H7 (cell line): ENCODE results near the gene THOC5. TPM values are rescaled to one million over a fixed set of nuclear protein-coding genes. Genes with fewer than 3 reads are reported as not detected.
A peak's percentile ranks its signal among the peaks of the same experiment; 100 is the strongest.
"Not testable (repeated sequence)": the region's sequence is repeated elsewhere in the genome, so short reads cannot be mapped to it uniquely, and the experiment has no call there.

ENCODE experiments used
- DNase-seq: peaks from one replicate; pipeline ENCODE4 v3.0.0; 2012
- H3K27me3 ChIP-seq: 2 replicates; pipeline ENCODE4 v1.6.0; 2011; ENCODE audit warnings: mild to moderate bottlenecking, low read length; ENCODE audit not compliant: control insufficient read depth, insufficient read depth
- H3K36me3 ChIP-seq: replicated peaks from 2 replicates; pipeline ENCODE4 v1.5.1; 2011; ENCODE audit warnings: low read length; ENCODE audit not compliant: control insufficient read depth, insufficient read depth
- H3K4me3 ChIP-seq: 2 replicates; pipeline ENCODE4 v1.5.1; 2011; ENCODE audit warnings: low read depth, mild to moderate bottlenecking, control low read depth, low read length, moderate library complexity; ENCODE audit not compliant: insufficient read depth
- total RNA-seq: library from RNA; depleted of rRNA; stranded (reverse); fragments of >200 nt; shearing (Covaris generic); gene quantifications from 2 replicates; pipeline ENCODE4 v1.2.3, GENCODE V29; 2014

THOC5 gene
- total RNA-seq, 1 experiment from 2014 or later, result 58.1 TPM

DNA sequence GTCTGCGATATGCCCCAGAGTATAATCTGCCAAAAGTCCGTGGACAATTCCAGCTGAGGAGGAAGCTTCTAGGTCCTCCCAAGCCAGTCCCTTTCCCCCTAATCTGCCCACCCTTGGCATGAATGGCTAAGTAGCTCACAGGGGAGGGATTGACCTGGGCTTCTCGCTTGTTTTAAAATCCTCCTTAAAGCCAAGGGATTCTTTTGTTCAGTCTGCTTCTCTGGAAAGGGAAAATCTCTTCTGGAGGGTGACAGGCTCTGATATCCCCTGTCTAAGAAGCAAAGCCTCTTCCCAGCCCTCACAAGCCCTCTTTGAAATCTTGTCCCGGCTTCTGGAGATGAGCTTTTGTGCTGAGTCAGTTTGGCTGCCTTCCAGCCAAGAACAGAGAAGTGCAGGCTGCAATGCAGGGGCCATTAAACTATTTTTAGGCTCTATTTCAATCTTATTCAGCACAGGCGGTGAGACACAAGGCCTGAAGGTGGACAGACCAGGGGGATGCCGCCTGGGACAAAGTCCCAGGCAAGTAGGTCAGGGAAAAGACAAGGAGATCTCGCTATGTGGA lies 49.7 kb downstream of the THOC5 start:
- no peak for DNase-seq
- Histone ChIP-seq H3K36me3 (peaks cover 6% of the 10 kb centered on the region), H3K27me3 (no peaks in the 10 kb centered on the region), H3K4me3 (no peak overlapping the region)

DNA sequence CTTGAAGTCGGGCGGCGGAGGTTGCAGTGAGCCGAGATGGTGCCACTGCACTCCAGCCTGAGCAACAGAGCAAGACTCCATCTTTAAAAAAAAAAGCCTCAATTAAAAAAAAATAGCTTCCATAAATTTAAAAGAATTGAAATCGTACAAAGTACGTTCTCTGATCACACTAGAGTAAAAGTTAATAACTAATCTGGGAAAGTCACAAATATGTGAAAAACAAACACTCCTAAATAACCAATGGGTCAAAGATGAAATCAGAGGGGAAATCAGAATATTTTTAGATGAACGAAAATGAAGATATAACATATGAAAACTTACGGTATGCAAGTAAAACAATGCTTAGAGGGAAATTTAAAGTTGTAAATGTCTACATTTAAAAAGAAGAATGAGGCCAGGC lies 53.7 kb downstream of the THOC5 start:
- no peak for DNase-seq
- Histone ChIP-seq H3K4me3 (no peak overlapping the region), H3K36me3 (no peaks in the 10 kb centered on the region; the same call in 1 of the 2 replicates), H3K27me3 (no peaks in the 10 kb centered on the region)

DNA sequence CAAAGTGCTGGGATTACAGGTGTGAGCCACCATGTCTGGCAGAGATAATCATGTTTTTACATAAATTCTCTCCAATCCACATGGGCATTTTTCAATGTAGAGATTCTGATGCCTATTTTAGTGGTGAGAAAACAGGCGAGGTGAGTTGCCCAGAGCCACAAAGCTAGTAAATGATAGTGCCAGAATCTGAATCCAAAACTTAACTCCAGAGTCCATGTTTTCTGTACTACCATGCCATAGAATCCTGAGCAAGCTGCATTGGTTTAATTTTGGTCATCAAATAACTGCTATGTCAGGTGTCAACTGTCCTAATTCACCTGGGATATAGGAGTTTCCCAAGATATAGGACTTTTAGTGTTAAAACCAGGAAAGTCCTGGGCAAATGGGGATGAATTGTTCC lies 59.9 kb downstream of the THOC5 start:
- no peak for DNase-seq
- H3K4me3 ChIP-seq, result no peak overlapping the region
- H3K27me3 ChIP-seq, result no peaks in the 10 kb centered on the region
- peaks cover 2% of the 10 kb centered on the region for H3K36me3 ChIP-seq

DNA sequence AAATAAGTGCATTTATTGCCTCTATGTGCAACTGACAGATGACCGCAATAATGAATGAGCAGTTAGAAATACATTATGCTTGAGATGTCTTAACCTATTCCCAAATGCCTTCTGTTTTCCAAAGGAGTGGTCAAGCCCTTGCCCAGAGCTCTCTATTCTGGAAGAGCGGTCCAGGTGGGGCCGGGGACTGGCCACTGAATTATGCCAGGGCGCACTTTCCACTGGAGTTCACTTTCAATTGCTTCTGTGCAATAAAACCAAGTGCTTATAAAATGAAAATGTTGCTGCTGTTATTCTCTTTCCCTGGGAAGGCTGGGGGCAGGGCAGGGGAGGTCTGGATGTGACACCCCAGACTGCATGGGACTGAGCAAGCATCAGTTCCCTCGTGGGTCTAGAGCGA lies 62.5 kb downstream of the THOC5 start:
- DNase-seq, result no peak
- H3K4me3 ChIP-seq, result no peak overlapping the region
- H3K36me3 ChIP-seq, result peaks cover 7% of the 10 kb centered on the region
- H3K27me3 ChIP-seq, result no peaks in the 10 kb centered on the region

DNA sequence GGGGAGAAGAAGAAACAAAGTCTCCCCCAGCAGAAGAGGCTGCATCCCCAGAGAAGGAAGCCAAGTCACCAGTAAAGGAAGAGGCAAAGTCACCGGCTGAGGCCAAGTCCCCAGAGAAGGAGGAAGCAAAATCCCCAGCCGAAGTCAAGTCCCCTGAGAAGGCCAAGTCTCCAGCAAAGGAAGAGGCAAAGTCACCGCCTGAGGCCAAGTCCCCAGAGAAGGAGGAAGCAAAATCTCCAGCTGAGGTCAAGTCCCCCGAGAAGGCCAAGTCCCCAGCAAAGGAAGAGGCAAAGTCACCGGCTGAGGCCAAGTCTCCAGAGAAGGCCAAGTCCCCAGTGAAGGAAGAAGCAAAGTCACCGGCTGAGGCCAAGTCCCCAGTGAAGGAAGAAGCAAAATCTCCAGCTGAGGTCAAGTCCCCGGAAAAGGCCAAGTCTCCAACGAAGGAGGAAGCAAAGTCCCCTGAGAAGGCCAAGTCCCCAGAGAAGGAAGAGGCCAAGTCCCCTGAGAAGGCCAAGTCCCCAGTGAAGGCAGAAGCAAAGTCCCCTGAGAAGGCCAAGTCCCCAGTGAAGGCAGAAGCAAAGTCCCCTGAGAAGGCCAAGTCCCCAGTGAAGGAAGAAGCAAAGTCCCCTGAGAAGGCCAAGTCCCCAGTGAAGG lies 64.3 kb downstream of the THOC5 start:
- not testable (repeated sequence) for H3K27me3 ChIP-seq, H3K4me3 ChIP-seq, DNase-seq
- peaks cover 11% of the 10 kb centered on the region for H3K36me3 ChIP-seq

DNA sequence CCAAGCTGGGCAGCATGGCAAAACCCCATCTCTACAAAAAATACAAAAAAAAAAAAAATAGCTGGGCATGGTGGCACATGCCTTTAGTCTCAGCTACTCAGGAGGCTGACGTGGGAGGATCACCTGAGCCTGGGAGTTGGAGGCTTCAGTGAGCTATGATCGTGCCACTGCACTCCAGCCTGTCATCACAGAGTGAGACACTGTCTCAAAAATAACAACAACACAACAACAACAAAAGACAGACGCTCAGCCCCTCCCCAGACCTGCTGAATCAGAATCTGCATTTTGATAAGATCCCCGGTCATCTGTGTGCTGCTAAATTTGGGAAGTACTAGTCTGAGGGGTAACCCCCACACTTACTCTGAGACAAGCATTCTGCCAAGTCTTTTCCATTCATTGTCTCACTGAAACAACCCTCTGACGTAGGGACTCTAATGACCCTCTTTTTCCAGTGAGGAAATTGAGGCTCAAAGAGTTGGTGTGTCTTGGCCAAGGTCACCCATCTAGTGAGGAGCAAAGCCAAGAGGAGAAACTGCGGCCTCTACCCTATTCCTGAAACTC lies 66.1 kb downstream of the THOC5 start:
- Histone ChIP-seq H3K27me3 (no peaks in the 10 kb centered on the region), H3K36me3 (peaks cover 13% of the 10 kb centered on the region), H3K4me3 (no peak overlapping the region)
- no peak for DNase-seq

DNA sequence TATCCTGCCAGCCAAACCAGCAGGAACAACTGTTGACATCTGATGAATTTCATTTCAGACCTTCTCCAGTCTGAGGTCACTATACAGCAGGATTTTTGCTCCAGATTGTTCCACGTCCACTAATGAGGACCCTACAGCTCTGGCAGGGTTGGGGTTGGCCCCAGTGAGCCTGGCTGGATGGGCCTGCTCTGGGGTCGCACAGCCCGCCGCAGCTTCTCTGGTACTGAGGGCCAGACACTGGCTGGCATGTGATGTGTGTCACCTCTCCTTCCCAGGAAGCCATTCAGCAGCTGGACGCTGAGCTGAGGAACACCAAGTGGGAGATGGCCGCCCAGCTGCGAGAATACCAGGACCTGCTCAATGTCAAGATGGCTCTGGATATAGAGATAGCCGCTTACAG lies 68.1 kb downstream of the THOC5 start:
- Histone ChIP-seq H3K4me3 (no peak overlapping the region), H3K27me3 (peaks cover 11% of the 10 kb centered on the region), H3K36me3 (peaks cover 13% of the 10 kb centered on the region)
- DNase-seq, result no peak

DNA sequence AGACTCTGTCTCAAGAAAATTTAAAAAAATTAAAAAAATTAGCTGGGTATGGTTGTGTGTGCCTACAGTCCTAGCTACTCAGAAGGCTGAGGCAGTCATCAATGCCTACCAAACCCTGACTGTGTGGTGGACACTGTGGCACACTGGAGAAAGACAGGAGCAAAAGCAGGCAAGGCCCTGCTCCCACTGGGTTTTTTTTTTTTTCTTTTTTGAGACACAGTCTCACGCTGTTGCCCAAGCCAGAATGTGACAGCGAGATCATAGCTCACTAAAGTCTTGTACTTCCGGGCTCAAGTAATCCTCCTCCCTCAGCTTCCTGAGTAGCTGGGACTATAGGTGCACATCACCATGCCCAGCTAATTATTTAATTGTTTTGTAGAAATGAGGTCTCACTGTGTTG lies 68.9 kb downstream of the THOC5 start:
- DNase-seq, result no peak
- Histone ChIP-seq H3K27me3 (peaks cover 19% of the 10 kb centered on the region), H3K4me3 (no peak overlapping the region), H3K36me3 (peaks cover 13% of the 10 kb centered on the region)

DNA sequence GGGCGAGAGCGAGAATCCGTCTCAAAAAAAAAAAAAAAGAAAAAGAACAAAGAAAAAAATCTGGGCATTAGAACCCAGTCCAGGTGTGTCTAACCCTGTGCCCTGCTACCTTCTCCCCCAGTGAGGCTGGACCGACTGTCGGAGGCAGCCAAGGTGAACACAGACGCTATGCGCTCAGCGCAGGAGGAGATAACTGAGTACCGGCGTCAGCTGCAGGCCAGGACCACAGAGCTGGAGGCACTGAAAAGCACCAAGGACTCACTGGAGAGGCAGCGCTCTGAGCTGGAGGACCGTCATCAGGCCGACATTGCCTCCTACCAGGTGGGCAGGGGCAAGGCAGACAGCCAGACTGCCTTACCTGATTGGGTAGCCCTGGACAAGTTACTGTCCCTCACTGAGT lies 70.3 kb downstream of the THOC5 start:
- DNase-seq, result no peak
- H3K36me3 ChIP-seq, result peaks cover 9% of the 10 kb centered on the region
- no peak overlapping the region for H3K4me3 ChIP-seq
- H3K27me3 ChIP-seq, result peaks cover 32% of the 10 kb centered on the region

DNA sequence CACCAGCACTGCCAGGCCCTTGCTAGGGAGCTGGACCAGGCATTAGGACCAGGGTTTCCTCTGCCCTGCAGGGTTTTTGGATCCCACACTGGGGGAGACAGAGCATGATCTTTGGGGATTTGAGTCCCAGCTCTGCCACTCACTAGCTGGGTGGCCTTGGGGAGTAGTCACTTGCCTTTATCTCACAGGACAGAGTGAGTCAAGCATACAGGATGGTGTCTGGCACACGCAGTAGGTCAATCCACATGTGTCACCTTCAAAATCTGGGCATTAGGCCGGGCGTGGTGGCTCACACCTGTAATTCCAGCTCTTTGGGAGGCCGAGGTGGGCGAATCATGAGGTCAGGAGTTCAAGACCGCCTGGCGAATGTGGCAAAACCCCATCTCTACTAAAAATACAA lies 70.8 kb downstream of the THOC5 start:
- H3K36me3 ChIP-seq, result peaks cover 9% of the 10 kb centered on the region
- DNase-seq, result no peak
- H3K27me3 ChIP-seq, result peaks cover 35% of the 10 kb centered on the region
- H3K4me3 ChIP-seq, result no peak overlapping the region

DNA sequence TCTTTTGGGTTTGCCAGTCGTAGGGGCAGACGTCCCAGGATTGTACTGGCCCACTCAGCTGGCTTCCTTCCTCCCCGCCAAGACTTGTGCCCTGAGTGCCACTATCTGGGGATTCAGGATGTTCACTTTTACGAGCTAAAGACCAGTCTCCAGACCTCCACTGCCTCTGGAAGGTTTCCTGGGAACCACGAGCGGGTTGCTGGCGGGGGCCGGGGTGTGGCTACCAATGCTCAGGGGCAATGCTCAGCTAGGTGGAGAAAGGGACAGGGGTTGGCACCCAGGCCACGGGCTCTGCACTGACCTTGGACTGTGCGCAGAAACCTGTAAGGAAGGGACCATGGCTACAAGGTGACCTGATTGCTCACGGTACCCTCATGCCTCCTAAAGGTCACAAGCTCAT lies 71.3 kb downstream of the THOC5 start:
- peak; percentile 46 for DNase-seq
- Histone ChIP-seq H3K4me3 (no peak overlapping the region), H3K27me3 (peaks cover 35% of the 10 kb centered on the region), H3K36me3 (peaks cover 8% of the 10 kb centered on the region)

DNA sequence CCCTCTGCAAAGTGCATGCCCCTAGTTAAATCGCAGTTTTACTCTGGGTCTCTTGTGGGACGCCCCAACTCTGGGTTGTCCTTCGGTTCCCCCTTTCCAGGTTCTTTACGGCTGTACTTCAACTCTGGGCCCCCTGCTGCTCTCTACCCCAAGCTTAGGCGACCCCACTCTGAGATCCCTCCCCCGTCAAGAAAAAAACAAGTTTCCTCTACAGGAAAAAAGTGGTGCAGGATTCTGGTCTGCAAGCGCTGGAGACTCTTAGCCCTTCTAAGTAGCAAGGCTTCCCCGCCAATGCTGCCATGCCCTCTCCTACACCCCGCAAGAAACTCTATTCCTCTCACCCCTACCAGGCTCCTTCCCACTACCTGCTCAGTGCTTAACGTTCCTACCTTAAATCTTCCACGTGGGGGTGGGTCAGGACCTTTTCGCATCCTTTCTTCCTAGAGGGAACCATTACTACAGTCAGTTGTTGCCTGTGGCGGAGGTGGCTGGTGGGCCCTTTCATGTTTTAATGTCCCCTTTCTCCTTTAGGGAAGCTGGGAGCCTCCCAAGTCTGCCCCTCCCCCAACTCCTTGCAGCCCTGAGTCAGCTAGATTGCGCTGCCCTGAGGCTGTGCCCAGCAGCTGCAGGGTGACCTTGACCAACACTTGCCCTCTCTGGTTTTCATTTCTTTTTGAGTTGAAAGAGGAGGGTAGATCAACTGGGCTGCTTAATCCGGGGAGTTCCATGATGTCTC lies 72.1 kb downstream of the THOC5 start:
- peak overlapping the region; percentile 58 for H3K4me3 ChIP-seq
- H3K36me3 ChIP-seq, result peaks cover 7% of the 10 kb centered on the region
- H3K27me3 ChIP-seq, result peaks cover 35% of the 10 kb centered on the region
- DNase-seq, result peak; percentile 90

DNA sequence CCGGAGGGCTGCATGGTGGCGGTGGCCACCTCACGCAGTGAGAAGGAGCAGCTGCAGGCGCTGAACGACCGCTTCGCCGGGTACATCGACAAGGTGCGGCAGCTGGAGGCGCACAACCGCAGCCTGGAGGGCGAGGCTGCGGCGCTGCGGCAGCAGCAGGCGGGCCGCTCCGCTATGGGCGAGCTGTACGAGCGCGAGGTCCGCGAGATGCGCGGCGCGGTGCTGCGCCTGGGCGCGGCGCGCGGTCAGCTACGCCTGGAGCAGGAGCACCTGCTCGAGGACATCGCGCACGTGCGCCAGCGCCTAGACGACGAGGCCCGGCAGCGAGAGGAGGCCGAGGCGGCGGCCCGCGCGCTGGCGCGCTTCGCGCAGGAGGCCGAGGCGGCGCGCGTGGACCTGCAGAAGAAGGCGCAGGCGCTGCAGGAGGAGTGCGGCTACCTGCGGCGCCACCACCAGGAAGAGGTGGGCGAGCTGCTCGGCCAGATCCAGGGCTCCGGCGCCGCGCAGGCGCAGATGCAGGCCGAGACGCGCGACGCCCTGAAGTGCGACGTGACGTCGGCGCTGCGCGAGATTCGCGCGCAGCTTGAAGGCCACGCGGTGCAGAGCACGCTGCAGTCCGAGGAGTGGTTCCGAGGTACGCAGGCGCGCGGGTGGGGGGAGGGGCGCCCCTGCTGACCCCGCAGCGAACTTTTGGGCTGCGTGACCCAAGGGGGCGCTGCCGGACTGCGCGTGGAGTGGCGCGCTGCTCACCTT lies 72.9 kb downstream of the THOC5 start:
- peaks cover 4% of the 10 kb centered on the region for H3K36me3 ChIP-seq
- H3K4me3 ChIP-seq, result peak overlapping the region; percentile 58
- H3K27me3 ChIP-seq, result peaks cover 36% of the 10 kb centered on the region
- peak; percentile 87 for DNase-seq

DNA sequence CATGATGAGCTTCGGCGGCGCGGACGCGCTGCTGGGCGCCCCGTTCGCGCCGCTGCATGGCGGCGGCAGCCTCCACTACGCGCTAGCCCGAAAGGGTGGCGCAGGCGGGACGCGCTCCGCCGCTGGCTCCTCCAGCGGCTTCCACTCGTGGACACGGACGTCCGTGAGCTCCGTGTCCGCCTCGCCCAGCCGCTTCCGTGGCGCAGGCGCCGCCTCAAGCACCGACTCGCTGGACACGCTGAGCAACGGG lies 73.4 kb downstream of the THOC5 start:
- Histone ChIP-seq H3K27me3 (peaks cover 36% of the 10 kb centered on the region), H3K36me3 (peaks cover 1% of the 10 kb centered on the region), H3K4me3 (peak overlapping the region; percentile 58)
- DNase-seq, result no peak
